HepG2 (cell line): Measurements from ENCODE around the gene SP6. TPM values are rescaled to one million over a fixed set of nuclear protein-coding genes. Genes with fewer than 3 reads are reported as not detected.

Experiments used
- CHD2 ChIP-seq: IDR thresholded peaks from 2 replicates; pipeline ENCODE4 v1.6.1; 2011; ENCODE audit warnings: low read depth, low read length, improper control_type of control experiment
- CREB3 ChIP-seq: sonication (generic); formaldehyde crosslinking; IDR thresholded peaks from 2 replicates; pipeline ENCODE4 v1.5.0; 2020; ENCODE audit warnings: missing genetic modification reagents
- EEA1 ChIP-seq: sonication (generic); formaldehyde crosslinking; IDR thresholded peaks from 2 replicates; pipeline ENCODE4 v1.5.1; 2020; ENCODE audit warnings: mild to moderate bottlenecking, missing genetic modification reagents, borderline replicate concordance
- GATAD1 ChIP-seq: IDR thresholded peaks from 2 replicates; pipeline ENCODE4 v1.6.1; 2016; ENCODE audit warnings: missing genetic modification reagents, missing compliant biosample characterization
- HINFP ChIP-seq: sonication (generic); formaldehyde crosslinking; IDR thresholded peaks from 2 replicates; pipeline ENCODE4 v1.4.0; 2020; ENCODE audit warnings: low read depth, mild to moderate bottlenecking, missing genetic modification reagents
- MEIS1 ChIP-seq: sonication (generic); formaldehyde crosslinking; IDR thresholded peaks from 2 replicates; pipeline ENCODE4 v1.9.0; 2021; ENCODE audit warnings: mild to moderate bottlenecking, missing genetic modification reagents, moderate library complexity, borderline replicate concordance
- NFKB2 ChIP-seq: sonication (generic); formaldehyde crosslinking; IDR thresholded peaks from 2 replicates; pipeline ENCODE4 v1.4.0; 2020; ENCODE audit warnings: missing genetic modification reagents, borderline replicate concordance
- NFRKB ChIP-seq: fragments of 450-650 bp; IDR thresholded peaks from 2 replicates; pipeline ENCODE4 v1.6.1; 2017
- RCOR2 ChIP-seq: IDR thresholded peaks from 2 replicates; pipeline ENCODE4 v1.6.1; 2016; ENCODE audit warnings: missing biosample characterization, missing genetic modification reagents
- REPIN1 ChIP-seq: sonication (generic); formaldehyde crosslinking; IDR thresholded peaks from 2 replicates; pipeline ENCODE4 v1.8.0; 2022; ENCODE audit warnings: missing genetic modification reagents, low read depth, mild to moderate bottlenecking, borderline replicate concordance
- SMAD9 ChIP-seq: sonication (generic); formaldehyde crosslinking; IDR thresholded peaks from 2 replicates; pipeline ENCODE4 v1.5.1; 2020; ENCODE audit warnings: mild to moderate bottlenecking, missing genetic modification reagents
- SYNCRIP ChIP-seq: fragments of 200-400 bp; formaldehyde crosslinking; IDR thresholded peaks from 2 replicates; pipeline ENCODE4 v1.6.1; 2018; ENCODE audit warnings: mild to moderate bottlenecking, low read depth, low read length; ENCODE audit not compliant: insufficient read depth
- ZHX2 ChIP-seq, 2 experiments: sonication (generic) in 1 of 2; formaldehyde crosslinking in 1 of 2; IDR thresholded peaks; 2 replicates each; pipeline versions ENCODE4 v1.6.1 to v1.9.0; 2014 to 2022; ENCODE audit warnings: antibody characterized with exemption in 1 of 2, borderline replicate concordance in 1 of 2, inconsistent platforms in 1 of 2, low read depth in 1 of 2, missing genetic modification reagents in 1 of 2
- ZNF20 ChIP-seq: sonication (generic); formaldehyde crosslinking; IDR thresholded peaks from 2 replicates; pipeline ENCODE4 v1.4.0; 2020; ENCODE audit warnings: mild to moderate bottlenecking, moderate library complexity, missing genetic modification reagents
- ZNF383 ChIP-seq: sonication (generic); formaldehyde crosslinking; IDR thresholded peaks from 2 replicates; pipeline ENCODE4 v1.4.0; 2020; ENCODE audit warnings: missing genetic modification reagents, mild to moderate bottlenecking, borderline replicate concordance
- ZNF576 ChIP-seq: sonication (generic); formaldehyde crosslinking; IDR thresholded peaks from 2 replicates; pipeline ENCODE4 v1.4.0; 2020; ENCODE audit warnings: mild to moderate bottlenecking, missing genetic modification reagents
- ZNF782 ChIP-seq: sonication (generic); formaldehyde crosslinking; IDR thresholded peaks from 2 replicates; pipeline ENCODE4 v1.4.0; 2020; ENCODE audit warnings: missing genetic modification reagents, mild to moderate bottlenecking, borderline replicate concordance
- ZNF816 ChIP-seq: sonication (generic); formaldehyde crosslinking; IDR thresholded peaks from 2 replicates; pipeline ENCODE4 v1.8.0; 2022; ENCODE audit warnings: missing genetic modification reagents, mild to moderate bottlenecking, borderline replicate concordance
- polyA plus RNA-seq, 8 experiments: library from polyadenylated mRNA; depleted of rRNA in 3 of 8; stranded (reverse) in 7 of 8; unstranded in 1 of 8; fragments of >200 nt; fragmentation: Illumina TruSeq in 4 of 8; extraction: Trizol in 4 of 8; gene quantifications; 2 replicates each; pipeline versions ENCODE4 v1.2.1 to v1.2.3, GENCODE V29; 2011 to 2016; ENCODE audit warnings: low read depth in 4 of 8, missing spikeins in 1 of 8, mixed read lengths in 1 of 8; ENCODE audit not compliant: insufficient read depth in 1 of 8
- total RNA-seq, 5 experiments: library from RNA; depleted of rRNA; stranded (reverse); fragments of >200 nt; fragmentation: Illumina TruSeq; extraction: Trizol; gene quantifications; 2 replicates each; pipeline ENCODE4 v1.2.3, GENCODE V29; 2016; ENCODE audit warnings: low read depth in 1 of 5

SP6 gene
- total and polyA plus RNA-seq, 2 of the 13 experiments (the other 11 are each of a cell fraction or from before 2014, with no cell fraction given), result 0.07 TPM

GRCh38 chr17:47841488-47842291, 9.3 kb downstream of the SP6 start (continued):
- TF ChIP-seq ZHX2 (IDR thresholded peaks at IDR 0.05; ENCODE audit: low read depth) (peak; percentile 5; the same call in 1 of the 2 replicates), ZHX2 (CRISPR knock-in tag; IDR thresholded peaks at IDR 0.05; ENCODE audit: borderline replicate concordance) (no peak), NFRKB (no peak), ZNF816 (CRISPR knock-in tag) (no peak; the same call in 1 of the 2 replicates), SYNCRIP (no peak), ZNF20 (CRISPR knock-in tag) (0 out of 2 replicates have a peak, but pooled peaks have one; percentile 12), ZNF383 (no peak), CREB3 (no peak), MEIS1 (no peak), NFKB2 (CRISPR knock-in tag) (no peak), EEA1 (CRISPR knock-in tag) (no peak), ZNF576 (CRISPR knock-in tag) (0 out of 2 replicates have a peak, but pooled peaks have one; percentile 5), ZNF782 (CRISPR knock-in tag) (no peak), SMAD9 (CRISPR knock-in tag) (0 out of 2 replicates have a peak, but pooled peaks have one; percentile 0), CHD2 (no peak), REPIN1 (no peak), GATAD1 (CRISPR knock-in tag) (no peak), HINFP (CRISPR knock-in tag) (no peak), RCOR2 (CRISPR knock-in tag) (no peak; the same call in 1 of the 2 replicates)
